ENCODE results near the gene KIAA0040.

- TF ChIP-seq TAF1 (conservative IDR thresholded peaks at IDR 0.05): no peak
- TF ChIP-seq CTCF (IDR thresholded peaks at IDR 0.05; ENCODE audit: low read depth, low read length, missing input control): no peak
- TF ChIP-seq YY1 (IDR thresholded peaks at IDR 0.05): no peak
- TF ChIP-seq RAD21 (IDR thresholded peaks at IDR 0.05): no peak
- no peak for TF ChIP-seq REST (IDR thresholded peaks at IDR 0.05)
- no peak for TF ChIP-seq ZBTB33 (IDR thresholded peaks at IDR 0.05)
- no peak for TF ChIP-seq JUND (IDR thresholded peaks at IDR 0.05)
- TF ChIP-seq MAX (IDR thresholded peaks at IDR 0.05): no peak
- no peak for TF ChIP-seq FOXA1 (IDR thresholded peaks at IDR 0.05)
- TF ChIP-seq RXRA (IDR thresholded peaks at IDR 0.05): no peak
- TF ChIP-seq ATF3 (IDR thresholded peaks at IDR 0.05): no peak
- no peak for TF ChIP-seq GABPA (IDR thresholded peaks at IDR 0.05 in 1 of 2, conservative IDR thresholded peaks at IDR 0.05 in 1 of 2)
- TF ChIP-seq EGR1 (IDR thresholded peaks at IDR 0.05; ENCODE audit: low read depth in 2 of 2): no peak
Measured at GRCh38 chr1:175193527-175193910, 943 bp upstream of the KIAA0040 start.
